Measurements from ENCODE around the gene MRPL28. TPM values are rescaled to one million over a fixed set of nuclear protein-coding genes. Genes with fewer than 3 reads are reported as not detected.
"Not testable (repeated sequence)": the region's sequence is repeated elsewhere in the genome, so short reads cannot be mapped to it uniquely, and the experiment has no call there.

MRPL28 gene
- total and polyA plus RNA-seq, 3 experiments from 2014 or later: 67.8 to 98.0 (median 90.2) TPM

GRCh38 chr16:336269-336668 lies 34.1 kb downstream of the MRPL28 start:
- peaks cover 0 to 9% (median 1%) of the 10 kb centered on the region in 3 donors for H3K36me3 Mint-ChIP-seq
- POLR2A ChIA-PET: no interaction called here
- H3K4me3 Mint-ChIP-seq: peak overlapping the region in 1 of 7 donors; percentile 12
- Histone ChIP-seq H3K4me3 (ENCODE audit: low read length) (no peak overlapping the region), H3K4me1 (ENCODE audit: insufficient read depth, low read length) (peaks cover 71% of the 10 kb centered on the region), H3K27me3 (ENCODE audit: insufficient read depth, low read length, poor library complexity, severe bottlenecking) (no peaks in the 10 kb centered on the region), H3K27ac (ENCODE audit: low read depth, low read length) (no peak overlapping the region), H3K36me3 (ENCODE audit: insufficient read depth, low read length) (no peaks in the 10 kb centered on the region), H3K9me3 (ENCODE audit: low read length) (no peaks in the 10 kb centered on the region)
- no peak for DNase-seq
- CTCF ChIA-PET: interaction anchor here (0.9 to 2.1 kb wide), 4 partner anchors 12 to 240 kb away, joined by 3 to 5 read pairs (median 4); no protein-coding TSS in a partner anchor
- H3K27me3 Mint-ChIP-seq: no peaks in the 10 kb centered on the region
- H3K27ac Mint-ChIP-seq: peak overlapping the region in 5 of 8 donors; percentile 23 to 71 (median 45)
- H3K4me1 Mint-ChIP-seq: peaks cover 64 to 80% (median 66%) of the 10 kb centered on the region in 3 donors
- H3K9me3 Mint-ChIP-seq: no peaks in the 10 kb centered on the region

- Mint-ChIP-seq H3K27ac (peak overlapping the region in 3 of 8 donors; percentile 45 to 64 (median 57)), H3K36me3 (peaks cover 0 to 13% (median 3%) of the 10 kb centered on the region in 3 donors), H3K4me1 (peaks cover 66 to 83% (median 69%) of the 10 kb centered on the region in 3 donors), H3K4me3 (peak overlapping the region in 1 of 7 donors; percentile 41)
- peaks cover 61% of the 10 kb centered on the region for H3K4me1 ChIP-seq (ENCODE audit: insufficient read depth, low read length)
- DNase-seq; H3K27me3 ChIP-seq (ENCODE audit: insufficient read depth, low read length, poor library complexity, severe bottlenecking); H3K9me3 ChIP-seq (ENCODE audit: low read length); H3K36me3 ChIP-seq (ENCODE audit: insufficient read depth, low read length); H3K4me3 ChIP-seq (ENCODE audit: low read length); H3K9me3 Mint-ChIP-seq; POLR2A ChIA-PET; H3K27me3 Mint-ChIP-seq; H3K27ac ChIP-seq (ENCODE audit: low read depth, low read length): not testable (repeated sequence)
- CTCF ChIA-PET: interaction anchor here (1.0 kb wide), 1 partner anchor 13 kb away, joined by 3 read pairs; no protein-coding TSS in a partner anchor
These were observed 35.3 kb downstream of the MRPL28 start for GRCh38 chr16:334861-335632.

- H3K36me3 ChIP-seq (ENCODE audit: insufficient read depth, low read length); H3K36me3 Mint-ChIP-seq; H3K27me3 ChIP-seq (ENCODE audit: insufficient read depth, low read length, poor library complexity, severe bottlenecking); H3K9me3 Mint-ChIP-seq; H3K27ac ChIP-seq (ENCODE audit: low read depth, low read length); CTCF ChIA-PET; H3K9me3 ChIP-seq (ENCODE audit: low read length); H3K27me3 Mint-ChIP-seq; DNase-seq; POLR2A ChIA-PET; H3K4me3 ChIP-seq (ENCODE audit: low read length): not testable (repeated sequence)
- Mint-ChIP-seq H3K4me1 (peaks cover 61 to 80% (median 65%) of the 10 kb centered on the region in 3 donors), H3K27ac (peak overlapping the region in 6 of 8 donors; percentile 7 to 60 (median 40)), H3K4me3 (peak overlapping the region in 2 of 7 donors; percentile 15 to 41)
- peaks cover 54% of the 10 kb centered on the region for H3K4me1 ChIP-seq (ENCODE audit: insufficient read depth, low read length)
These were observed 36.0 kb downstream of the MRPL28 start for GRCh38 chr16:334164-334832.

GRCh38 chr16:333406-334094 lies 36.8 kb downstream of the MRPL28 start:
- Mint-ChIP-seq H3K4me1 (peaks cover 57 to 81% (median 59%) of the 10 kb centered on the region in 3 donors), H3K9me3 (no peaks in the 10 kb centered on the region), H3K27me3 (no peaks in the 10 kb centered on the region), H3K27ac (peak overlapping the region in 4 of 8 donors; percentile 4 to 60 (median 38)), H3K36me3 (peaks cover 0 to 10% (median 3%) of the 10 kb centered on the region in 3 donors), H3K4me3 (peak overlapping the region in 1 of 7 donors; percentile 15)
- Histone ChIP-seq H3K9me3 (ENCODE audit: low read length) (no peaks in the 10 kb centered on the region), H3K27me3 (ENCODE audit: insufficient read depth, low read length, poor library complexity, severe bottlenecking) (no peaks in the 10 kb centered on the region), H3K36me3 (ENCODE audit: insufficient read depth, low read length) (no peaks in the 10 kb centered on the region), H3K4me1 (ENCODE audit: insufficient read depth, low read length) (peaks cover 46% of the 10 kb centered on the region), H3K4me3 (ENCODE audit: low read length) (no peak overlapping the region), H3K27ac (ENCODE audit: low read depth, low read length) (no peak overlapping the region)
- no peak for DNase-seq
- ChIA-PET POLR2A (no interaction called here), CTCF (no interaction called here)

GRCh38 chr16:331181-331814 lies 39.0 kb downstream of the MRPL28 start:
- H3K36me3 Mint-ChIP-seq; CTCF ChIA-PET; H3K9me3 ChIP-seq (ENCODE audit: low read length); H3K4me3 ChIP-seq (ENCODE audit: low read length); DNase-seq; H3K27ac ChIP-seq (ENCODE audit: low read depth, low read length); H3K27me3 ChIP-seq (ENCODE audit: insufficient read depth, low read length, poor library complexity, severe bottlenecking); H3K27me3 Mint-ChIP-seq; H3K9me3 Mint-ChIP-seq; H3K36me3 ChIP-seq (ENCODE audit: insufficient read depth, low read length): not testable (repeated sequence)
- H3K4me1 Mint-ChIP-seq: peaks cover 62 to 84% (median 70%) of the 10 kb centered on the region in 3 donors
- POLR2A ChIA-PET: interaction anchor here (0.6 kb wide), 1 partner anchor 8 kb away, joined by 4 read pairs; no protein-coding TSS in a partner anchor
- peak overlapping the region in 2 of 8 donors; percentile 26 to 49 for H3K27ac Mint-ChIP-seq
- peaks cover 50% of the 10 kb centered on the region for H3K4me1 ChIP-seq (ENCODE audit: insufficient read depth, low read length)
- peak overlapping the region in 2 of 7 donors; percentile 16 to 28 for H3K4me3 Mint-ChIP-seq

- peaks cover 52% of the 10 kb centered on the region for H3K4me1 ChIP-seq (ENCODE audit: insufficient read depth, low read length)
These were observed 39.6 kb downstream of the MRPL28 start for GRCh38 chr16:330741-331140.

GRCh38 chr16:325375-326145 lies 44.8 kb downstream of the MRPL28 start:
- H3K27ac Mint-ChIP-seq: peak overlapping the region; percentile 73 to 99 (median 94)

More at GRCh38 chr16:330741-331140, 39.6 kb downstream of the MRPL28 start:
- Histone ChIP-seq H3K27me3 (ENCODE audit: insufficient read depth, low read length, poor library complexity, severe bottlenecking) (no peaks in the 10 kb centered on the region), H3K27ac (ENCODE audit: low read depth, low read length) (no peak overlapping the region), H3K36me3 (ENCODE audit: insufficient read depth, low read length) (no peaks in the 10 kb centered on the region), H3K4me3 (ENCODE audit: low read length) (no peak overlapping the region), H3K9me3 (ENCODE audit: low read length) (no peaks in the 10 kb centered on the region)
- peak overlapping the region in 6 of 8 donors; percentile 11 to 74 (median 32) for H3K27ac Mint-ChIP-seq
- POLR2A ChIA-PET: interaction anchor here (0.6 kb wide), 1 partner anchor 9 kb away, joined by 4 read pairs; no protein-coding TSS in a partner anchor
- no peaks in the 10 kb centered on the region for H3K9me3 Mint-ChIP-seq
- H3K27me3 Mint-ChIP-seq: peaks cover 0 to 5% of the 10 kb centered on the region in 2 donors
- CTCF ChIA-PET: no interaction called here
- peak overlapping the region in 1 of 7 donors; percentile 16 for H3K4me3 Mint-ChIP-seq
- DNase-seq: no peak
- H3K36me3 Mint-ChIP-seq: peaks cover 0 to 8% (median 3%) of the 10 kb centered on the region in 3 donors
- H3K4me1 Mint-ChIP-seq: peaks cover 60 to 81% (median 67%) of the 10 kb centered on the region in 3 donors

More at GRCh38 chr16:325375-326145, 44.8 kb downstream of the MRPL28 start:
- H3K27me3 Mint-ChIP-seq: peaks cover 0 to 15% of the 10 kb centered on the region in 2 donors
- POLR2A ChIA-PET: interaction anchor here (0.7 to 1.5 kb wide), 2 partner anchors 27 to 119 kb away, joined by 3 to 5 read pairs; partner anchors contain the start of gene AXIN1
- H3K27me3 ChIP-seq (ENCODE audit: insufficient read depth, low read length, poor library complexity, severe bottlenecking): no peaks in the 10 kb centered on the region
- no peaks in the 10 kb centered on the region for H3K36me3 ChIP-seq (ENCODE audit: insufficient read depth, low read length)
- peak overlapping the region; percentile 78 for H3K27ac ChIP-seq (ENCODE audit: low read depth, low read length)
- peaks cover 55 to 81% (median 56%) of the 10 kb centered on the region in 3 donors for H3K4me1 Mint-ChIP-seq
- H3K36me3 Mint-ChIP-seq: peaks cover 0 to 6% (median 4%) of the 10 kb centered on the region in 3 donors
- peaks cover 52% of the 10 kb centered on the region for H3K4me1 ChIP-seq (ENCODE audit: insufficient read depth, low read length)
- no peak for DNase-seq
- H3K4me3 Mint-ChIP-seq: peak overlapping the region; percentile 72 to 88 (median 77)
- no peaks in the 10 kb centered on the region for H3K9me3 ChIP-seq (ENCODE audit: low read length)
- H3K9me3 Mint-ChIP-seq: no peaks in the 10 kb centered on the region
- peak overlapping the region; percentile 40 for H3K4me3 ChIP-seq (ENCODE audit: low read length)
- CTCF ChIA-PET: no interaction called here

Measured in CD8-positive, alpha-beta memory T cell (primary cell).